GM19238 (cell line): ENCODE measurements around the gene PARD3B.

Experiments
- DNase-seq: peaks from one replicate; pipeline ENCODE4 v3.0.0; 2011; ENCODE audit warnings: low spot score; ENCODE audit not compliant: insufficient read length

PARD3B gene

GRCh38 chr2:205128726-205129125 lies 583.5 kb downstream of the PARD3B start:
- DNase-seq, result no peak

DNA sequence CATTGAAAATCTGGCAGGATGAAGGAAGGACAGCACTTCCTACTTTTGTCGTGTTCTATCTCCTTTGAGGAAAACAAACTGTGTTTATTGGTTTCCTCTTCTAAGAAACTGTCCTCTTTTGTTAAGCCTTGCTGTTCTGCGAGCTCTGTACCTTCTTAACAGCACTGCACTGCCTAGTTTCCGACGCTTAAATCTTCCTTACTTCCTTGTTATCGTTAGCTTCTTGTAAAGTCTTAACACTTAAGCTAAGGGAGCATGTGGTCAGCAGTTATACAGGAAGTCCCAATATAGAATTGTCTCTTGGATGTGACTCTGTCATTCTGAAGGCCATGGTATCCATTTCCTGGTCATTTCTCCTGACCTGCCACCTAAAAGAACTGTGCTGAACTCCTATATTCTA lies 584.3 kb downstream of the PARD3B start:
- no peak for DNase-seq

DNA sequence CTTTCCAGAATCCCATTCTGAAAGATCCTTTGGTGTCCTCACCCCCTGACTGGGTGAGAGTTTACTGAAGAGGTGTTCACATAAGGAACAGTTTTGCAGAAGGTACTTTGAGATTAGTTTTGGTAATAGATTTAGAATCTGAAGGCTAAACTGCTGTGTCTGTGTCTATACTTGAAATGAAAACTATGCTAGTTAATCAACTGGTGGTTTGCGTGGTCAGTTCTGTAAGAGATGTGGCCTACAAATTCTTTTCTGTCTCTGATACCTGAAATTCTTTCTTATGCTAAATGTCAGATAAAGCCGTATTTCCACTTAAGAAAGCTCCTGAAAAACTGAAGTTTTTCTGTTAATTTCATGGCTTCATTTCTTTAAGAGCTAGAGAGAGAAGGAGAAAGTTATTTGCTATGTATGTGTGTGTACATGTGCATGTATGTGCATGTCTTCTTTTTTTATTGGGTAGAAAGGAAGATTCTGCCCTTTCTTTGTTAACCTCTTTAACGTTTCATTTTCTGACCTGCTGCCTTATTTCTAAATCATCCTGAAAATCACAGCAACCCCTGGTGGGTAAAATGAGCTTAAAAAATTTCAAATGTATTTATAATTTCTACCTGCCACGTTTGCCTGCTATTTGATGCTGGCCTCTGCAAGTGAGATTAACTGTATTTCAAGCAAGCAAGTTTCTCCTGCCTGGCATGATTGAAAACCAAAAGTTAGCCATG lies 585.0 kb downstream of the PARD3B start:
- no peak for DNase-seq

- no peak for DNase-seq
Observed at GRCh38 chr2:205133544-205133943, 588.3 kb downstream of the PARD3B start.

GRCh38 chr2:205138735-205139134 lies 593.5 kb downstream of the PARD3B start:
- DNase-seq, result no peak

DNA sequence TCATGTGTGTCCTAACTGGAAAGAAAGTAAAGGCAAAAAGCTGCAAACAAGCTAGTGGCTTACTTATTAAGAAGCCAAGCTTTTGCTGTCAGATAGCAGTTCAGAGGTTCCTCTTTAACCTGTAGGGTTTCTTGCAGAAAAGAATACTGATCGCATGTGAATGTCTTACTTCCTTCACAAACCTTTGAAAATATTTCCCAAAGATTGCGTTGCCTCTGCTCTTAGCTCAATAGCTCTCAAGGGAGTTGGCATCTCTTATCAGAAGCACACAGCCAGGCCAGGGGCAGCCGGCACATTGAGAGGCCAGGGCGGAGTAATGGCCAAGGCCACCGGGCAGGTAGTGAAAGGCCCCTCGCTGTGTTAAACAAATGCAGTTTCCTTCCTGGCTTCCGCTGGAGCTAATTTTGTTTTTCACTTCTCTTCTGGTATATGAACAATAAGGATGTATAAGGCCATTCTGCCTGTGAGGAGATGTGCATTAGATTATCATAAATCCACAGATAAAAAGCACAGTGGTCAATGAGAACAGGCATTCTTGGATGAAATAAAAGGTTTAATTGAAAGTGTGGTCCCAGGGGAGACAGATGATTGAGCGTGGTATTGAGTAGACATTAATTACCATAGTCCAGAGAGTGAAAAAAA lies 594.7 kb downstream of the PARD3B start:
- DNase-seq, result peak; percentile 6

DNA sequence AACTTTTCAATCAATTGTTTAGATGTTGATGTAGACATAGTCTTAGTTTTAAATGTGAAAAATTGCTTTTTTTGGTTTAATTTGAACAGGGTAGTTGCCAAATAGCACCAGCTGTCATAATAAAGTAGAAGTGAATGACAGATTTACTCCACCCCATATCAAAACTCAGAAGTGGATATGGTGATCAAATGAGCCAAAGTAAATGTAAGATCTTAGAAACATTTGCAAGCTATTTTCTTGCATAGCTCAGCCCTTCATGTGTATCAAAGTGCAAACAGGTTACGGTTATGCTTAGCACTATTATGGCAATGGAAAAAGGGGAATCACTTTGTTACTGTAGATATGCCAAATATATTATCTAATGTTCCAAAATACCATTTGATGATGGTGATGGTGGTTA lies 596.1 kb downstream of the PARD3B start:
- no peak for DNase-seq

GRCh38 chr2:205145888-205146287 lies 600.6 kb downstream of the PARD3B start:
- no peak for DNase-seq

GRCh38 chr2:205148755-205149154 lies 603.5 kb downstream of the PARD3B start:
- no peak for DNase-seq

- no peak for DNase-seq
Observed at GRCh38 chr2:205156457-205156856, 611.2 kb downstream of the PARD3B start.

DNA sequence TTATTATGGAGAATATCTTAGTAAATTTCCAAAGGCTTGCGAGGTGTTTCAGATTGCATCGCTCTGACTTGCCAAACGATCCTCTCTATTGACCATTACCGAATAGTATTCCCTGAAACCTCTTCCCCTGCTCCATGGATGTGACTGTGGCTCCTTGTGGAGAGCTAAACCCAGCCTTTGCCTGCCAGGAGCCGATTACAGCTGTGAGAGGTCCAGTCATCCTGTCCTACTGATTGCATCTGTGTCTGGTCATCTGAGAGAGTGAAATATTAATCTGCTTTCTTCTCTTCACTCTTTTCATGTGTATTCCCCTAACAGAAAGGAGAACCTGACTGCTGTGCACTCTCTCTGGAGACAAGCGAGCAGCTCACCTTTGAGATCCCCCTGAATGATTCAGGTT lies 613.1 kb downstream of the PARD3B start:
- no peak for DNase-seq

DNA sequence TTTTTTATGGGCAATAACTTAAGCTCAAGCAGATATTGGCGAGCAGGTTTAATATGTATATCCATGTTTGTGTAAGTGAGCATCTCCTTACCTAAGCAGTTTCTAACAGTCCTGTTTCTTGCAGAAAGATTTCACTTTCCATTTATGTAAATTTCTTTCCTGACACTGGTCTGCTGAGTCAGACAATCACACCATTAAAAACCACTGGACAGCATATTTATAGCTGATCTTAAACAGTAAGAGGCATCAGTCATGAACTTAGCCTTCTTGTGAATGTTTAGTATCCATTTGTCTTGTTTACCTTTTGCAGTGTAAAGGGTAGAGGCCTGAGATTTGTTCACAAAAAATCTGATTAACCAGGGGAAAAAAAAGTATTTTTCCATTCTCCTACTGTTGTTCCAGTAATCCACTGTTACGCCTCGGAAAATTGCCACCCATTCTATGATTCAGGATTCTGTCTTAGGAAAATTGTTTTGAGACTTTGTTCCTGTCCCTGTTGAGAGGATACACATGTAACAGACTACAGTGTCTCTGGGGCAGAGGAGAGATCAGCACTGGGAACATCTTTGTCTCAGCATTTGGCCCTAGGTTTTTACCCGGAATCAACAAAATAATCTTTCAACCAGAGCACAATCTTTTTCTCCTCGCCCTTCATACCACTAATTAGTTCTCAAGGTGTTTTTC lies 616.0 kb downstream of the PARD3B start:
- no peak for DNase-seq

- no peak for DNase-seq
Observed at GRCh38 chr2:205166745-205167144, 621.5 kb downstream of the PARD3B start.

DNA sequence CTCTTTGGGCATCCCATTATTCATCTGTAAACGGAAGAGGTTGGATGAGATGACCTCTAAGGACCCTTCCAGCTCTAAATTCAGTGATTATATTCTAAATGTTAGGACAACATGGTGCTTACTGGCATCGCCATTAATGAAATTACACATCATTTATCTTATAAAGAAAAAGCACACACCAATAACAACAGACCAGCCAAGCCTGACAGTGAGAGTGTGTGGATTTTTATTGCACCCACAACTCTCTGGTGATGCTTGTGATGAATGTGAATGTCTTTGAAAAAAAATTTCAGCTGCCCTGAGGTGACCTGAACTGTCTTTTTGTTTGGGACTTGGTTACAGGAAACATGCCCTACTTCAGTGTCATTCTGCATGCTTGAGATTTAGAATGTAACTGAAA lies 623.7 kb downstream of the PARD3B start:
- DNase-seq, result no peak

DNA sequence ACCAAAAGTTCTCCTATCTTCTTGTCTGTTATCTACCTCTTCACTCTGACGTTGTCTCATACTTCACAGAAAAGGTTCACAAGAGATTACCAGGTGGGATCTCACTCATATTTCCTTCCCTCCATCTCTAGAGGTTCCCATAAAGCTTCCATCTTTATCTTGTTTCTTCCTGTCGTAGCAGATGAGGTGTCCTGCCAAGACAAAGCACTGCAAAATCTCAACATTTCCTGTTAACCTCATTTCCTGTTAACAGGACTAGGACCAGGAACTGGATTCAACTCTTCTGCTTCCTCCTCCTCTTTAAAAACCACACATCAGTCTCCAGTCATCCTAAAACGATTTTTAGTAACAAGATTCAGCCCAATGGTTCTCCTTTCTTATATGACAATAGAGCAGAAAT lies 624.2 kb downstream of the PARD3B start:
- no peak for DNase-seq

DNA sequence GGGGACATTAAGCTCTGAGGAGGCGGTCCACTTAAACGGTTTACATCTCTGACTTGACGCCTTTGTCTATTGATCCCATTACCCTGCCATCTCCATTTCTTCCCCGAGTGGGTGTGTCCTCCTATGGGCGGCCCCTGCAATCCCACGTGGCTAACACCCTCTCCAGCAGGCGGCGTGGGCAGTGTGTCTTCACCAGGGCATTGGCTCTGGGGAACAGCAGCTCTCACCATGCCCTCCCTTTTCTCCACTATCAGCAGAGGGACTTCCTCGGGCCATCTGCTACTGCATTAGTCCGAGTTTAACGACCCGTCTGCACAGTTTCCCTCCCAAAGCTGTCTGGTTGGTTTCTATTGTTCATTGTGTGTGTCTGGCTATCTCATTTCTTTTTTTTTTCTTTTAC lies 625.1 kb downstream of the PARD3B start:
- DNase-seq, result no peak

GRCh38 chr2:205171261-205171940 lies 626.1 kb downstream of the PARD3B start:
- no peak for DNase-seq

GRCh38 chr2:205175831-205176230 lies 630.6 kb downstream of the PARD3B start:
- no peak for DNase-seq

DNA sequence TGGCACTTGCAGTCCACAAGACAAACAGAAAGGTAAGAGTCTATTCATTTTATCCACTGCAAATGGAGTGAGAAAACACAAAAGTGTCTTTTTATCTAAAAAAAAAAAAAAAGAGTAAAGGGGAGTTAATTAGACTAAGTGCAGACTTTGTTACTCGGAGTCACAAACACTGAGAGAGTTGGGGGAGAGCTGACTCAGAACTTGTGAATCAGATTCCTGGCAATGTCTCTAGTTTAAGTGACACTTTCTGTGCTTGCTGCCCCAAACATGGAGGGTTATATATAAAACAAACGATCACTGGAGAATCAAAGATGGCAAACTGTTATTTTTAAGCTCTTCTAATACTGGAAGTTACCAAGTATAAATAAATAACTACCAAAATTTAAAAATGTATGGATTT lies 631.3 kb downstream of the PARD3B start:
- DNase-seq, result no peak

- DNase-seq, result no peak
Observed at GRCh38 chr2:205177546-205177945, 632.3 kb downstream of the PARD3B start.

DNA sequence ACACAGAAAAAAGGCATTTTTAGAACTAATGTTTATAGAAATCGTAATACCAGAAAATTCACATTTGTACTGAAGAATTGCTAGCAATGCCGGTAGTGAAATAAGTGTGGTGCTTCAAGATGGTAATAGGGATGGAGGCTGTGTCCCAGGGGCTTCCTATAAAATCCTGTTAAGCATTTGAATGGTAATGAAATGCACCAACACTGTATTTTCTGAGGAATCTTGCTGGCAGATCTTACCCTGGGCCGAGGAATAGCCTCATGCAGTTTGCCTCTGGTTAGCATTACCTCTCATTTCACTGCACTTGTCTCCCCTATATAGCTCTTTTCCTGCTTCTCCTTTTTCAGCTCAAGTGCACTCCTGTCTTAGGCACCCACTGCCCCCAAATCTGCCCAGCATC lies 635.5 kb downstream of the PARD3B start:
- no peak for DNase-seq

DNA sequence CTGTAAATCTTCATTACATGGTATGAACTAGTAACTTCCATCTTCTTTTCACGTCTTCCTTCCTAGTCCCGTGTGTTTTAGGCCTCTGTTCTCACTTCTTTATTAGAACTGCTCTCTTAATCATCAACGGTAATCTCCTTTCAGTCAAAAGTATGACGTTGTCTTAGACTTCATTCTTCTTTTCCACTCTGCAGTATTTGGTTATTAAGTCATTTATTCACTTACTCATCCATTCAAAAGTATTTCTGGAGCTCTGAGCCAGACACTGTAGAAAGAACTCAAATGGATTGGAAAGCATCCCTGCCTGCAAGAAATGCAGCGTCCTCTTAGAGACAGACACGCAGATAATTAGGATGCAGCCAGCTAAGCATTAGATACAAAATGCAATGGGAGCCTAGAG lies 642.5 kb downstream of the PARD3B start:
- DNase-seq, result no peak
